Esophagus (tissue), 2 donors: ENCODE results near the gene HSPB7. TPM values are rescaled to one million over a fixed set of nuclear protein-coding genes. Genes with fewer than 3 reads are reported as not detected.

Source experiments
- polyA plus RNA-seq, 2 donors: library from polyadenylated mRNA; stranded (reverse); fragments of 200-250 nt; gene quantifications; one replicate each; pipeline ENCODE4 v1.2.3, GENCODE V29; 2013
- donor health status: healthy with polysubstance abuse.
- donor health status: Bipolar disorder and iron deficiency.

The HSPB7 gene
- polyA plus RNA-seq, 2 donors: 6.6 to 21.7 TPM

Other genes starting within 250 kb of the HSPB7 start
- gene UQCRHL, start 210.4 kb downstream of the HSPB7 start, polyA plus RNA-seq: 1 to 10 TPM; 1.9 to 2.0 TPM
- gene SPEN, start 170.3 kb downstream of the HSPB7 start, polyA plus RNA-seq: 10 to 100 TPM; 14.4 to 15.3 TPM
- 10 to 100 TPM; 27.8 to 41.7 TPM for gene ZBTB17, start 41.9 kb downstream of the HSPB7 start, polyA plus RNA-seq
- not detected for gene SRARP, start 13.8 kb downstream of the HSPB7 start, polyA plus RNA-seq
- under 1 TPM; 0.04 to 0.06 TPM for gene CLCNKA, start 4.0 kb upstream of the HSPB7 start, polyA plus RNA-seq
- gene CLCNKB, start 25.7 kb upstream of the HSPB7 start, polyA plus RNA-seq: under 1 TPM in 1 of 2 donors, not detected in 1; 0.06 TPM
- gene FAM131C, start 55.6 kb upstream of the HSPB7 start, polyA plus RNA-seq: under 1 TPM; 0.38 to 0.45 TPM
- 100 to 1,000 TPM; 111 to 133 TPM for gene EPHA2, start 138.0 kb upstream of the HSPB7 start, polyA plus RNA-seq
- gene ARHGEF19, start 194.6 kb upstream of the HSPB7 start, polyA plus RNA-seq: 10 to 100 TPM; 20.1 to 31.1 TPM
- 1 to 10 TPM; 3.2 to 4.1 TPM for gene CPLANE2, start 219.1 kb upstream of the HSPB7 start, polyA plus RNA-seq